ENCODE measurements around the gene NDUFA13.

Gene NDUFA13

GRCh38 chr19:19538785-19539166 is 22.8 kb downstream of the NDUFA13 start:
- peaks cover 43 to 46% of the 10 kb centered on the region in 2 experiments for H3K4me1 ChIP-seq (ENCODE audit: control insufficient read depth in 1 of 2, insufficient read depth in 1 of 2, low read depth in 1 of 2, low read length in 1 of 2)
- TF ChIP-seq, protein P1, sequence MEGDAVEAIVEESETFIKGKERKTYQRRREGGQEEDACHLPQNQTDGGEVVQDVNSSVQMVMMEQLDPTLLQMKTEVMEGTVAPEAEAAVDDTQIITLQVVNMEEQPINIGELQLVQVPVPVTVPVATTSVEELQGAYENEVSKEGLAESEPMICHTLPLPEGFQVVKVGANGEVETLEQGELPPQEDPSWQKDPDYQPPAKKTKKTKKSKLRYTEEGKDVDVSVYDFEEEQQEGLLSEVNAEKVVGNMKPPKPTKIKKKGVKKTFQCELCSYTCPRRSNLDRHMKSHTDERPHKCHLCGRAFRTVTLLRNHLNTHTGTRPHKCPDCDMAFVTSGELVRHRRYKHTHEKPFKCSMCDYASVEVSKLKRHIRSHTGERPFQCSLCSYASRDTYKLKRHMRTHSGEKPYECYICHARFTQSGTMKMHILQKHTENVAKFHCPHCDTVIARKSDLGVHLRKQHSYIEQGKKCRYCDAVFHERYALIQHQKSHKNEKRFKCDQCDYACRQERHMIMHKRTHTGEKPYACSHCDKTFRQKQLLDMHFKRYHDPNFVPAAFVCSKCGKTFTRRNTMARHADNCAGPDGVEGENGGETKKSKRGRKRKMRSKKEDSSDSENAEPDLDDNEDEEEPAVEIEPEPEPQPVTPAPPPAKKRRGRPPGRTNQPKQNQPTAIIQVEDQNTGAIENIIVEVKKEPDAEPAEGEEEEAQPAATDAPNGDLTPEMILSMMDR (IDR thresholded peaks at IDR 0.05): no peak
- no peaks in the 10 kb centered on the region for H3K36me3 ChIP-seq
- H3K4me3 ChIP-seq (ENCODE audit: low read depth in 1 of 2, low read length in 1 of 2): no peak overlapping the region
- H3K9me3 ChIP-seq: no peaks in the 10 kb centered on the region
- peaks cover 52% of the 10 kb centered on the region for H3K27me3 ChIP-seq
- no peak overlapping the region for H3K27ac ChIP-seq

- Histone ChIP-seq H3K9me3 (no peaks in the 10 kb centered on the region), H3K4me3 (ENCODE audit: low read depth in 1 of 2, low read length in 1 of 2) (peak overlapping the region in 1 of 2 experiments; percentile 25), H3K4me1 (ENCODE audit: control insufficient read depth in 1 of 2, insufficient read depth in 1 of 2, low read depth in 1 of 2, low read length in 1 of 2) (peaks cover 43 to 46% of the 10 kb centered on the region in 2 experiments), H3K27me3 (peaks cover 52% of the 10 kb centered on the region), H3K36me3 (no peaks in the 10 kb centered on the region), H3K27ac (peak overlapping the region; percentile 44)
- TF ChIP-seq, protein P1 (IDR thresholded peaks at IDR 0.05): no peak
Observed at GRCh38 chr19:19539698-19540063, 23.7 kb downstream of the NDUFA13 start.

- Histone ChIP-seq H3K27me3 (peaks cover 52% of the 10 kb centered on the region), H3K4me3 (ENCODE audit: low read depth in 1 of 2, low read length in 1 of 2) (peak overlapping the region; percentile 62 to 64)
Observed at GRCh38 chr19:19540064-19540714, 24.2 kb downstream of the NDUFA13 start.

DNA sequence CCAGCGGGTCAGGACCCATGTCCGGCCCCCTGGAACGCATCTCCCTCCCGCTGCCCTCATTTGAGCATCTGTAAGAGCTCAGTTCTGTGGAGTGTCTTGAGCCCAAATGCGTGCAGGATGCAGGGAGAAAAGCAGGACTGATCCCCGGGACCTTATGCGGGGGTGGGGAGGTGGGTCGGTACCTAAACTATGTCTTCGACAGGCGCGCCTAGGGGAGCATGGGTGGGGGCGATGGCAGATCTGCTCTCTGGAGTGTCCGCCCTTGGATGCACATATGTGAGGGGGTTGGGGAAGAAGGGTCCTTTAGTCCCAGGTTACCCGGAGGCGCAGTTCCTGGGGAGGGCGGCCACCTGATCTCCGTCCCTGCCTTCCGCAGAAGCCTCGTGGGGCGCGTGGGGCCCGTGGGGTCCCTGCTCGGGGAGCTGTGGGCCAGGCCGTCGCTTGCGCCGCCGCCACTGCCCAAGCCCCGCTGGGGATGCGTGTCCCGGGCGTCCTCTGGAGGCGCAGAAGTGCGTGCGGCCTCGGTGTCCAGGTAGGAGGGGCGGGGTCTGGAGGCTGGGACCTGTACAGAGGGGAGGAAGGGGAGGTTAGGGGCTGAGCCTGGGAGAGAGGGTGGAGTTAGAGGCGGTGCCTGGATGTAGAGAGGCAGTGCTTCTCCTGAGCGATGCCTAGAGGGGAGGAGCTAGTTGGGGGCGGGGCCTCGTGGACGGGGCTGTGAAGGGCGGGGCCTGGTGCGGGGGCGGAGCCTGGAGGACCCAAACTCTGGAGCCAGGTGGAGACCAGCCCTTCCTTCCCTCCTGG is 24.9 kb downstream of the NDUFA13 start:
- Histone ChIP-seq H3K36me3 (no peaks in the 10 kb centered on the region), H3K4me3 (ENCODE audit: low read depth in 1 of 2, low read length in 1 of 2) (peak overlapping the region; percentile 62 to 64), H3K27me3 (peaks cover 52% of the 10 kb centered on the region), H3K9me3 (no peaks in the 10 kb centered on the region), H3K4me1 (ENCODE audit: control insufficient read depth in 1 of 2, insufficient read depth in 1 of 2, low read depth in 1 of 2, low read length in 1 of 2) (peaks cover 43 to 46% of the 10 kb centered on the region in 2 experiments), H3K27ac (peak overlapping the region; percentile 44)
- TF ChIP-seq, protein P1 (IDR thresholded peaks at IDR 0.05): no peak

More at GRCh38 chr19:19540064-19540714, 24.2 kb downstream of the NDUFA13 start:
- TF ChIP-seq, protein P1 (IDR thresholded peaks at IDR 0.05): peak; percentile 12
- peak overlapping the region; percentile 44 for H3K27ac ChIP-seq
- no peaks in the 10 kb centered on the region for H3K36me3 ChIP-seq
- no peaks in the 10 kb centered on the region for H3K9me3 ChIP-seq
- peaks cover 43 to 46% of the 10 kb centered on the region in 2 experiments for H3K4me1 ChIP-seq (ENCODE audit: control insufficient read depth in 1 of 2, insufficient read depth in 1 of 2, low read depth in 1 of 2, low read length in 1 of 2)

DNA sequence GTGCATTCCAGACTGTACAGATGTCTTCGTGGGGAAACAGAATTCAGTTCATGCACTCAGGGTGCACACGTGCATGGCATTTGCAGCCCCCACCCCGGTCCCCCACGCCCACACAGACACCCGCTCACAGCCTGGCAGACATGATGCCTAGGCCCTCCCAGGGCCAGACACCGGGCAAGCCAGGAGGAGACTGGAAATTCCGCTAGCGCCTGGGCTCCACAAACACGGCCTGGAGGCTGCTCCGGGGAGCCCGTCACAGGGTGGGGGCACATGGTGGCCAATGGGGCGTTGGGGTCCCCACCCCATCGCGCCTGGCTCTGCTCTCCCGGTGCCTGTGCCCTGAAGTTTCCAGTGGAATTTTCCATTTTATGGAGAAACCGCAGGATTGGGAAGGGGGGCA is 25.6 kb downstream of the NDUFA13 start:
- Histone ChIP-seq H3K27ac (no peak overlapping the region), H3K27me3 (peaks cover 47% of the 10 kb centered on the region), H3K36me3 (no peaks in the 10 kb centered on the region), H3K4me3 (ENCODE audit: low read depth in 1 of 2, low read length in 1 of 2) (peak overlapping the region in 1 of 2 experiments; percentile 62), H3K4me1 (ENCODE audit: control insufficient read depth in 1 of 2, insufficient read depth in 1 of 2, low read depth in 1 of 2, low read length in 1 of 2) (peaks cover 43 to 46% of the 10 kb centered on the region in 2 experiments), H3K9me3 (no peaks in the 10 kb centered on the region)
- TF ChIP-seq, protein P1 (IDR thresholded peaks at IDR 0.05): no peak

All from neutrophil (primary cell).